Limb (tissue), 2 donors: ENCODE data around the gene NEK3.
"Not testable (repeated sequence)": the region's sequence is repeated elsewhere in the genome, so short reads cannot be mapped to it uniquely, and the experiment has no call there.

Experiments
- DNase-seq, 2 donors: peaks; one replicate each; pipeline ENCODE4 v3.0.0-alpha.2; 2016; ENCODE audit errors: extremely low spot score in 2 of 2

Gene NEK3

GRCh38 chr13:52170828-52171391 is 11.5 kb upstream of the NEK3 start:
- not testable (repeated sequence) for DNase-seq

GRCh38 chr13:52169839-52170238 is 10.4 kb upstream of the NEK3 start:
- DNase-seq = no peak

DNA sequence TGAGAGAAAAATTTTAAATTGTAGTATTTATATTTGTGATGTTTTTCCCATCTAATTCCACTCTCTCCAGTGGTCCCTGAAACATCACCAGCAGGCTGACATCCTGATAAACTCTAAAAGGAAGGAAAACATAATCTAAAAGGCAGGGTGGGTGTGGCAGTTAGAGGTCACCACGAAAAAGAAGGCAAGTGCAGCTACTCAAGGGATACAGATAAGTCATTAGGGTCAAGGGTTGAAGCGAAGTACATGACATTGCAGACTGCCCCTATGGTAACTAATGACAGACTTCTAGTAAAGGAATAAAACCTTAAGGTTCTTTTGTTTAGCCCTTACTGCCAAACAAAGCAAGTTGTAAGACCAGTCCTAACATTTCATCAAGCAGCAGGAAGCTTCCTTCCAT is 6.0 kb upstream of the NEK3 start:
- DNase-seq = no peak

DNA sequence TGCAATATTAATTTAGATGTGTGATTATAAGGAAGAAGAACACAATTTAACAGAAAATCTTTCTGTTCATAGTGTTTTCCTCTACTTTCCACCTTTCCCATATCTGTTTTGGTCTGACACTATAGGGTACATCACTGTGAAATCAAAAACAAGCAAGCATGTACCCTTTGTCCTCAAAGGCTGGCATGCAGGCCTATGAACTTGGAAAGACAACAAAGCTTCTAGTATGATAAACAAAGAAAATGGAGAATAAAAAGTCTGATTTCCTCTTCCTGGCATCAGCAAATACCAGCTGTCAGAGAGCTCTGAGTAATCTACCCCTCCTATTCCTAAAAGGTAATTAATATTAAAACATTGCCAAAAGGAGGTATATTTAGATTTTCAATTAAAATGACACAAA is 5.6 kb upstream of the NEK3 start:
- no peak for DNase-seq

DNA sequence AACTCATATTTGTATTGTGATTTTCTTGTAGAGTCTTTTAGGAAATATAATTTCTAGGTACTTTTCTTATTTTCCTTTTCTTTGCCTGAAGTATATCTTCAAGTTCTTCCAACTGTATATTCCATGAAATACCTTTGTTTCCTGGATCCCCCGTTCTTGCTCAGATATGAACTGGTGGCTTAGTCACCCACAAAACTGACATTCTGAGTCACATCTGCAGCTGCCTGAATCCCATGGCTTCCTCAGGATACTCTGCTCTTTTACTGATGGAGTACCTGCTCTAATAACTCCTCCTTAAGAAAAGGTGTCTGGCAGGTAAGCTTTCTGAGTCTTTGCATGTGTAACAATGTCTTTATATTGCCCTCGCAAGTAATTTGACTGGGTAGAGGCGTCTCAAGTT is 4.5 kb upstream of the NEK3 start:
- DNase-seq = not testable (repeated sequence)

DNA sequence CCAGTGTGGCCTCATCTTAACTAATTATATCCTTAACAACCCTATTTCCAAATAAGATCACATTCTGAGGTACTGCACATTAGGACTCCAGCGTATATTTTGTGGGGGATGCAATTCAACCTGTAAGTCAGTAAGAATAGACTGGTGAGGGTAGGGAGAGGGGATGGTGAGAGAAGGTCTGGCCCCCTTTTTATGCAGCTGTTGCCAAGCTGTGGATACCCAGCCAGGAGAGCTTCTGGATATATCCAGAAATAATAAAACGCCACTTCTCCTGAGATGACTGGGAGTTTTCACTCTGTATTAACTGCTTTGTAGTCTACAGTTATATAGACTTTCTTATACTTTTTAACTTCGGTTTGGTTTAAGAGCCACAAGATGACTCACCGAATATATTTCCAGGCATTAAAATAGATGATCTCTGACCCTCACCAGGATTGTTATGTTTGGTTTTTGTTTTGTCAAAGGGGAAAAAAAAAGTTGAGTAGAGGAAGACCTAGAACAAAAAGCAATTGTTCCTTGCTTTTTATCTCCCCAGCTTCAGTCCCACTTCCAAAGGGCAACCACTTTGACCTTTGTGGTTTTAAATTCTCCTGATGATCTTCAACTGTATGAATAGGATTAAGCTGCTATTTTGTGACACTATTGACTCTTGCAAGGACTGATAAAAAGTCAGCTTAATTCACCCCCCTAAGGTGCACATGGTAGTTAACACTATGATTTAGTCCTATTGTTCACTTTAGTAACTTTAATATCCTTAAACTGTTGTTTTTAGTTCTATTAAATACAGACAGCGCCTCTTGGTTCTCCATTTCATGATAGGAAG is 3.1 kb upstream of the NEK3 start:
- DNase-seq = no peak

DNA sequence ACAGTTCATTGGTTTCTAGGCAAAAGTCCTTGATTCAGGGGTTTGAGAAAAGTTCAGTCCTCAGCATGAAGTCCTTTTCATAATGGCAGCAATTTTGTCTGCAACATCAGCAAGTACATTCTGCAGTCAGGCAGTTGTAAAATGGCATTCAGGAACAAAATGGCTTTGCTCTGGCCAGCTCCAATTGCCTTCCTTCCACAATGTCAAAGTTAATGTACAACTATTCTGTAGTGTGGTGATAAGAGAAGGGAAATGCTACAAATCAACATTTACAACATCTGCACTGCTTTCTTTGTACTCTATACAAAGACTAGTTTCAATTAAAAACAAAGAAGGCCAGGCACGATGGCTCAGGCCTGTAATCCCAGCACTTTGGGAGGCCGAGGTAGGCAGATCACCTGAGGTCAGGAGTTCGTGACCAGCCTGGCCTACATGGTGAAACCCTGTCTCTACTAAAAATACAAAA is 1.8 kb upstream of the NEK3 start:
- no peak for DNase-seq

DNA sequence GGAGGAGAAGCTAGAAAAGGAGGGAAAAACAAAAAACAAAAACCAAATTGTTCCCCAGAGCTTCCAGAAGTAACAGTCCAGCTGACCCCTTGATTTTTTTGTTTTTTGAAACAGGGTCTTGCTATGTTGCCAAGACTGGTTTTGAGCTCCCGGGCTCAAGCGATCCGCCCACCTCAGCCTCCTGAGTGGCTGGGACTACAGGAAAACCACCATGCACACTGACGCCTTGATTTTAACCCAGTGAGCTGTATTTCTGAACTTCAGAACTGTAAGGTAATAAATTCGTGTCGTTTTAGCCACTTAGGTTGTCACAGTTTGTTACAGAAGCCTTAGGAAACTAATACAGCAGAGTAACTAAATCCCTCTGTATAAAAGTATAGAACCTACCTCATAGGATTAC is 1.1 kb upstream of the NEK3 start:
- DNase-seq = no peak

DNA sequence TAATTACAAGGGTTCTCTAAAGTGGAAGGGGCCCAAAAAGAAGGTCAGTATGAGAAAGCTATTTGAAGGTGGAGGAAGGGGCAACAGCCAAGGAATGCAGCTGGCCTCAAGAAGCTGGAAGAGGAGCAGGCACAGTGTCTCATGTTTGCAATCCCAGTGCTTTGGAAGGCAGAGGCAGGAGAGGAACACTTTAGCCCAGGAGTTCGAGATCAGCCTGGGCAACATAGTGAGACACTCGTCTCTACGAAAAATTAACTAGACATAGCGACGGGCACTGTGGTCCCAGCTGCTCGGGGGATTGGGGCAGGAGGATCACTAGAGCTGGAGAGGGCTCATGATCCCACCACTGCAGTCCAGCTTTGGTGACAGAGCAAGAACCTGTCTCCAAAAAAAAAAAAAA is 656 bp upstream of the NEK3 start:
- DNase-seq = no peak

- peak in 1 of 2 donors; percentile 24 for DNase-seq
These were observed 703 bp downstream of the NEK3 start for GRCh38 chr13:52158629-52159158.

DNA sequence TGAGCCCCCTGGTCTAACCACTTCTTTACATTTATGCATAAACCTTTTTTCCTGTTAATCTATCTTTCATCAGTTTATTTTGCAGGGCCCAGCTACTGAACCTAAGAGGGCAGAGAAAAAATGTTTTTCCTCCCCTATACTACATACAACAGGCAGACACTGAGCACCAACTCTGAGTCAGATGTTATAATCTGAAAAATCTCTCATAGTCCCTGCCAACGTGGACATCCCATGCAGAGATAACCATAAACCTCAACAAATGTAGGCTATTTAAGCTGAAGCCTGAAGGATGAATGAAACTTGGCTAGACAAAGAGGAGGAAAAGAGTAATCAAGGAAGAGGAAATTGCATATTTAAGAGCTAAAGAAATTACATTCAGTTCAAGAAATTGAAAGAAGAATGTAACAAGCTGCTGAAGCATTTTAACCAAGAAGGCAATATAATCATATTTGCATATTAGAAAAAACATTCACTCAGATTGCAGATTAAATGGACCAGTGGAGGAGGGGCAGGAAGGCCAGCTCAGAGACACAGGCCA is 2.6 kb downstream of the NEK3 start:
- no peak for DNase-seq

GRCh38 chr13:52155177-52155576 is 4.2 kb downstream of the NEK3 start:
- DNase-seq = no peak

DNA sequence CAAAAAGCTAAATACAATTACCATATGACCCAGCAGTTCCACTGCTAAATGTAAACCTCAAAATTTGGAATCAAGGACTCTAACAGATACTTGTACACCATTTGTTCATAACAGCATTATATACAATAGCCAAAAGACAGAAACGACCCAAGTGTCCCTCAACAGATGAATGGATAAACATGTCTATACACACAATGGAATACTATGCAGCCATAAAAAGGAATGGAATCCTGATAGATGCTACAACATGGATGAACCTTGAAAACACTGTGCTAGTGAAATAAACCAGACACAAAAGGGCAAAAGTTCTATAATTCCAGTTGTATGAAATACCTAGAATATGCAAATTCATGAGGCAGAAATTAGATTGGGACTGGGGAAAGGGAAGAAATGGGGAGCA is 12.2 kb downstream of the NEK3 start:
- no peak for DNase-seq

- no peak for DNase-seq
These were observed 18.1 kb downstream of the NEK3 start for GRCh38 chr13:52141299-52141698.

DNA sequence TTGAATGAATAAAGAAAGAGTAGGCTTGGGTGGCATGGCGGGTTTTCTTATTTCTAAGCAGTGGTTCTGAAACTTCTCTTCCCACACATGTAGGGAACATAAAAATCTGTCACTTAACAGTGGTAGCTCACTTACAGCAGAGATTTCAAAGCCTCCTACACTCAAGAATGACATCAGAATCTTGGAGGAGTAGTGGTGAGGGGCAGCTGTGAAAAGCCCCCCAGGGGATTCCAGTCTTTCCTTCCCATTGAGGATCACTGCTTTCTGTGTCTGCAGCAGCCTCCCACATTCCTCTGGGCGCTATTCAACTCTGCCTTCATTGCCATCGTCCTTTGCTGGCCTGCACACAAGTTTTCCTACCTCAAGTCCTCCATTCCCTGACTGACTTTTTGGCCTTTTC is 21.9 kb downstream of the NEK3 start:
- DNase-seq = no peak

DNA sequence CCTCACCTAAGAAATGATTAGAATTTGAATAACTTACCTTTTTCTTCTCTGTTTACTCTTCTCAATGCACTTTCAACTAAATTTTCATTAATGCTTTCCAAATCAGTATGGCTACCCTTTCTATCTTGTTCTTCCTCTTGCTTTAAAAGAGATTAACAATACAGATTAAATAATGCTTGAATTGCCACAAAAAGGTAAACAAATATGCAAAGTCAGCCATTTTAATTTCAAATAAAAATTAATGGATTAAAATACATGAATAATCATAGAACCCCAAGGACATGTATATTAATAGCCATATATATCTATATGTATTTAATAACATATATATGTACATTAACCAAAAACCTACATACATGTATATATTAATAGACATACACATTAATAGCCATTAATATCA is 22.6 kb downstream of the NEK3 start:
- no peak for DNase-seq

GRCh38 chr13:52130641-52131040 is 28.8 kb downstream of the NEK3 start:
- no peak for DNase-seq

GRCh38 chr13:52128714-52129700 is 30.4 kb downstream of the NEK3 start, which contains the start of gene NEK5:
NEK5 (minus strand) TSS chr13:52129073; CDS start chr13:52127482, 1,591 bp downstream.
- DNase-seq = peak; percentile 19 to 81

DNA sequence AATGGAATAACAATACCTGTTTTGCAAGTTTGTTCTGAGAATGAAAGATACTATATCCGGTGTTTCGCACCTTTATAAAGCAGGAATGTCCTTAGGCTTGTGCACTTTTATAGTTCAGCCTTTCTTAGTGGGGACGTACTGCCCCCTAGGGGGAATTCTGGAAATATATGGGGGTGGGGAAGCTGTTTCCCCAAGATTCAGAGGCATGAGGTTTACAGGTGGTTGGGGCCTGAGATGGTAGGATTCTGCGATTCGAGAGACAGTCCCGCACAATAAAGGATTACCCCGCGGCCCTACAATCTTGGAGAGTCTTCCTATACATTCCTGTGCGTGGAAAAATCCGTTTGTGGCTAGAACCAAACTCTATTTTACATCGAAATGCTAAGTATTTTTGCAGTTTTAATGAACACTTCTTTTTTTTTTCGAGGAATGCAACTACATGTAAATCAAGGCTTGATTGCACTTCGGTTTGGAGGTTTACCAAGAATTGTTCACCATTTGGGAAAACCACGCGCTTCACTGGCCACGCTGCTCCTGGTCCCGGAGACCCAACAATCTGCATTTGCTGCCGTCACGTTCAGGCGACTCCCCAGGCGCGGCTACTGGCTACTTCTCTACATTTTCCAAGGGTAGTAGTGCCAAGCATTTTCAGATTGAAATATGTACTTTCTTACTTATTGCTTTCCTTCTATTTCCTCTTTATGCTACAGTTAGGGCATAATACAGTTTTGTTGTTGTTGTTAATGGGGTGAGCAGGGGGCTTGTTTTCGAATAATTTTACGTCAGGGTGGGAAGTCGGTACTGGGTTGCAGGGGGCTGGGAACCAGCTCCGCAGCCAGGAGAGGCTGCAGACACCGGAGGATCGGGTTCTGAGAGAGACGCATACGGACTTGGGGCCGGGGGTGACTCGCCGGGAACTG is 31.4 kb downstream of the NEK3 start:
- DNase-seq = peak; percentile 65 to 73

GRCh38 chr13:52127378-52127777 is 32.0 kb downstream of the NEK3 start:
- no peak for DNase-seq
